KOPT-K1 (cell line): ENCODE results near the gene MNX1.

Experiments
- H3K27ac ChIP-seq: fragments of 200-600 bp; sonication (generic); 2 replicates; pipeline ENCODE4 v1.5.1; 2016; ENCODE audit warnings: antibody characterized with exemption, mild to moderate bottlenecking, low read depth, low read length; ENCODE audit not compliant: poor library complexity, severe bottlenecking
- H3K36me3 ChIP-seq: fragments of 200-600 bp; sonication (generic); 2 replicates; pipeline ENCODE4 v1.5.1; 2017; ENCODE audit warnings: antibody characterized with exemption, mild to moderate bottlenecking, low read length, moderate library complexity; ENCODE audit not compliant: insufficient read depth
- H3K9me3 ChIP-seq: fragments of 200-600 bp; sonication (generic); 2 replicates; pipeline ENCODE4 v1.5.1; 2017; ENCODE audit warnings: antibody characterized with exemption, low read length, mild to moderate bottlenecking; ENCODE audit not compliant: insufficient read depth, poor library complexity, severe bottlenecking

The MNX1 gene

GRCh38 chr7:156988343-156989185 is 21.9 kb downstream of the MNX1 start:
- H3K27ac ChIP-seq = no peak overlapping the region
- no peaks in the 10 kb centered on the region for H3K9me3 ChIP-seq
- H3K36me3 ChIP-seq = no peaks in the 10 kb centered on the region

DNA sequence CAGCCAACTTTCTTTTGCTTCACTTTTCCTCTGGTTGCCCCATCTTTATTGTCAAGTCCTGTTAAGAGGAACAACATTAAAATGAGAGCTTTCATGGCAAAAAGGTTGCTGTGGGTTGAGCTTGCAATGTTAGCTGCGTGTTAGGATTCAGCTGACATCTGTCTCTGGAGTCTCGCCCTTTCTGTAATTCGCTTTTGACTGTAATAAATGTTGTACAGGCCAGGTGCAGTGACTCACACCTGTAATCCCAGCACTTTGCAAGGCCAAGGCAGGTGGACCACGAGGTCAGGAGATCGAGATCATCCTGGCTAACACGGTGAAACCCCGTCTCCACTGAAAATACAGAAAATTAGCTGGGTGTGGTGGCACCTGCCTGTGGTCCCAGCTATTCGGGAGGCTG is 24.1 kb downstream of the MNX1 start:
- Histone ChIP-seq H3K27ac (no peak overlapping the region), H3K9me3 (no peaks in the 10 kb centered on the region), H3K36me3 (peaks cover 12% of the 10 kb centered on the region)

DNA sequence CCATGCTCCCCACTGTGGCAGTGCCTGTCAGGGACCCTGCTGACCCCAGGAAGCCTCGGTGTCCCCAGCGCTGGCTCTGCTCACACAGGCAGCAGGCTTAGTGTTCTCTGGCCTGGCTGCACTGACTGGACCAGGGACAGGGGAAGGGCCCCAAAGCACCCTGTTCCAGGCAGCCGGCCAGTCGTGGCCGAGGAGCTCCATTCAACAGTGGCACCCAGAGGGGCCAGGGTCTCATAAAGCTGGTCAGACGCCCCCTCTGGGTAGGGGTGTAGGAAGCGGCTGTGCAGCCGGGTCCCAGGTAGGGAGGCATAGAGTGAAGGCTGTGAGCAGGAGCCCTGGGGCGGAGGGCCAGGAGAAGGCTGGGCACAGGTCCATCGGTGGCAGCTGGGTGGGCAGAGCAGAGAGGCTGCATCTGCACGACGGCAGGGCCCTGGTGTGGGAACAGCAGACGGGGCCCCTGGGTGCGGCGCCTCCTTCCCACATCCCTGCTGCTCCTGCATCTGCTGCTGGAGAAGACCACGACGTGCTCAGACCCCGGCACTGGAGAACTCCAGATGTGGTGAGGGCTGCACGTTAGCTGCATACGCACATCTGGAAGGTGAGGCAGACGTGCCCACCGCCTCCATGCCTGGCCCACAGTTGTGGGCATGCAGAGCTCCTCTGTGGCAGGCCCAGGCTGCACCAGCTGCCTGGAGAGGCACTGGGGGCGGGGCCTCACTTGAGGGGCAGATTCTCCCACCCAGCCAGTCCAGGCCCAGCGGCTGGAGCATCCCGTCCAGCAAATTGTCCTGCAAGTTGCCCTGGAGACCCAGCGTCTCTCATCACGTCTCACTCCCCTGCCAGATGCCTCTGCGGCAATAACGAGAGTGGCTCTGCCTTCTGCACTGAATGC is 25.1 kb downstream of the MNX1 start:
- no peaks in the 10 kb centered on the region for H3K9me3 ChIP-seq
- H3K27ac ChIP-seq = no peak overlapping the region
- H3K36me3 ChIP-seq = peaks cover 22% of the 10 kb centered on the region

DNA sequence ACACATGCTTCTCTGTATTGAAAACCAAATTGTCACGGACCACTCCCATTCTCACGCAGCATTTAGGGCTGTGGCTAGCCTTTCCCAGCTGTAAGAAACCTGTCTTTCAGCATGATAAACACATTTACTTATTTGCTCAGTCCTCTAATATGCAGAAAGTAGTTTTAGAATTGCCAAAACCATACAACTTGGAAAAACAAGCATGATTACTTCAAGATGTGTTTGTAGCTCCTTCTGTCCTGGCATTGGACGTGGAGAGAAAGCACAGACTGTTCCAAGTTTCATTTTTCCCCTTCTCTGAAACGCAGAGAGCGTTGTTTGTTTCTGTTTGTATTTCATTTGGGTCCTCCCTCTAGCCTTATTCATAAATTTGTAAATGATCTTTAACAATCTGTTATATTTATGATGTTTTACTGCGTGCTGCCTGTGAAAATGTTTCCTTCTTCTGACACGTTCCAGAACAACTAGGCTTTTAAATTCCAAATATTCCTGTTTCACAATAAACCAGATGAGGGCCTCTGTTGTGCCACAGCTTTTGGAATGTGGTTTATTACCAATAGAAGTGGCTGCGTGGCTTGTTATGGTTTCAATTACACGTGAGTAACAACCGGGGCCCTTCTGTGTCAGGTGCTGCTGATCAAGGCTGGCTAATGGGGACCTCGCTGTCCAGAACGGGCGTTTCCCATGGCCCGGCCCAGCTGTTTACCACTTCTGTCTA is 26.1 kb downstream of the MNX1 start:
- H3K9me3 ChIP-seq = peaks cover 6% of the 10 kb centered on the region
- no peak overlapping the region for H3K27ac ChIP-seq
- H3K36me3 ChIP-seq = peaks cover 30% of the 10 kb centered on the region

GRCh38 chr7:156979711-156980110 is 30.8 kb downstream of the MNX1 start:
- H3K9me3 ChIP-seq = peaks cover 14% of the 10 kb centered on the region
- no peak overlapping the region for H3K27ac ChIP-seq

DNA sequence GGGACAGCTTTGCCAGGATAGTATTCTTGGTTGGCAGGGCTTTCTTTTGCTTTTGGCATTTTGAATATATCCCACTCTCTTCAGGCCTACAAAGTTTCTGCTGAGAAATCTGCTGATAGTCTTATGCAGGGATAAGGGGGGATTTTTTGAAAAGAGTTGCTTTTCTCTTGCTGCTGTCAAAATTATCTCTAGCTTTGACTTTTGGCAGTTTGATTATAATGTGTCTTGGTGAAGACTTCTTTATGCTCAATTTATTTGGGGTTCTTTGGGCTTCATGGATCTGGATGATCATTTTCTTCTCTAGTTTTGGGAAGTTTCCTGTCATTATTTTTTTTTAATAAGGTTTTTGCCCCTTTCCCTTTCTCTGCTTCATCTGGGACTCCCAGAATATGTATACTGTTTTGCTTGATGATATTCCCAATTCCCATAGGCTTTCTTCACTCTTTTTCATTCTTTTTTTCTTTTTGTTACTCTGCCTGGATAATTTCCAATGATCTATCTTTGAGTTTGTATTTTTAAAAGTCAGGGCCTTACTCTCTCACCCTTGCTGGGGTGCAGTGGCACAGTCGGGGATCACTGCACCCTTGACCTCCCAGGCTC is 31.4 kb downstream of the MNX1 start:
- Histone ChIP-seq H3K9me3 (peaks cover 14% of the 10 kb centered on the region), H3K27ac (no peak overlapping the region), H3K36me3 (peaks cover 70% of the 10 kb centered on the region)

More at GRCh38 chr7:156979711-156980110, 30.8 kb downstream of the MNX1 start:
- H3K36me3 ChIP-seq = peaks cover 64% of the 10 kb centered on the region

GRCh38 chr7:156975620-156976019 is 34.8 kb downstream of the MNX1 start:
- peaks cover 85% of the 10 kb centered on the region for H3K36me3 ChIP-seq
- no peak overlapping the region for H3K27ac ChIP-seq
- peaks cover 14% of the 10 kb centered on the region for H3K9me3 ChIP-seq

DNA sequence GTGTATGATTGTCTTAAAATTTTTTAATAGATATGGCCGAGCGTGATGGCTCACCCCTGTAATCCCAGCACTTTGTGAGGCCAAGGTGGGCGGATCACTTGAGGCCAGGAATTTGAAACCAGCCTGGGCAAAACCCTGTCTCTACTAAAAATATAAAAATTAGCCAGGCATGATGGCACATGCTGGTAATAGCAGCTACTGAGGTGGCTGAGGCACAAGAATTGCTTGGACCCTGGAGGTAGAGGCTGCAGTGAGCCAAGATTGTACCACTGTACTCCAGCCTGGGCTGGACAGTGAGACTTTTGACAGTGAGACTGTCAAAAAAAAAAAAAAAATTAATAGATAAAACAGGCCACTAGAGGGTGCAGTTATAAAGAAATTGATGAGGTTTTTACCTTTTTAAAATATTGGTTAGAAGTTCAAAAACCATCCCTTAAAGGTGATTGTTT is 40.5 kb downstream of the MNX1 start:
- no peak overlapping the region for H3K27ac ChIP-seq
- no peaks in the 10 kb centered on the region for H3K9me3 ChIP-seq
- H3K36me3 ChIP-seq = peaks cover 95% of the 10 kb centered on the region

- H3K36me3 ChIP-seq = peaks cover 97% of the 10 kb centered on the region
- no peak overlapping the region for H3K27ac ChIP-seq
- H3K9me3 ChIP-seq = no peaks in the 10 kb centered on the region
Observed at GRCh38 chr7:156968183-156968582, 42.3 kb downstream of the MNX1 start.

GRCh38 chr7:156966387-156966786 is 44.1 kb downstream of the MNX1 start:
- H3K9me3 ChIP-seq = no peaks in the 10 kb centered on the region
- H3K27ac ChIP-seq = no peak overlapping the region
- peaks cover 98% of the 10 kb centered on the region for H3K36me3 ChIP-seq

GRCh38 chr7:156964971-156965370 is 45.5 kb downstream of the MNX1 start:
- peaks cover 98% of the 10 kb centered on the region for H3K36me3 ChIP-seq
- no peak overlapping the region for H3K27ac ChIP-seq
- no peaks in the 10 kb centered on the region for H3K9me3 ChIP-seq

DNA sequence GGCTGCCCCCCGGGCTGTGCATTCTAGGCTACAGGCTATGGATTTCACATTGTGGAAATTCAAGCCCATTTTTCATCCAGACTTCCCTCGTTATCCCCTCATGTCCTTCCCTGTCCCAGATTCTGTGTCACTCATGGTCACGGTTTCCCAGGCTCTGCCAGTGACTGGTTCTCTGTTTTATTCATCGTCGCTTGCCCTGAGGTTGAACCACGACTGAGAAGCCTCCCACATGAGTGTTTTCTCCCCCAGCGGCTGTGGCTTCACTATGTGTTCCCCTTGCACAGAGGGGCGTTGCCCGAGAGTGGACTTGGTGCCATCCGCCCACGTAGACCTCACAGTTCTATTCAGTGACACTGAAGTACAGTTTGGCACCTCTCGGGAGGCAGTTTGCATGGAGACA is 47.0 kb downstream of the MNX1 start:
- Histone ChIP-seq H3K9me3 (no peaks in the 10 kb centered on the region), H3K27ac (no peak overlapping the region), H3K36me3 (peaks cover 97% of the 10 kb centered on the region)

GRCh38 chr7:156962897-156963296 is 47.6 kb downstream of the MNX1 start:
- no peak overlapping the region for H3K27ac ChIP-seq
- no peaks in the 10 kb centered on the region for H3K9me3 ChIP-seq
- peaks cover 98% of the 10 kb centered on the region for H3K36me3 ChIP-seq

GRCh38 chr7:156962145-156962544 is 48.3 kb downstream of the MNX1 start:
- no peak overlapping the region for H3K27ac ChIP-seq
- H3K36me3 ChIP-seq = peaks cover 94% of the 10 kb centered on the region
- no peaks in the 10 kb centered on the region for H3K9me3 ChIP-seq
